GM18505 (cell line): ENCODE measurements around the gene UBE2R2.
"Not testable (repeated sequence)": the region's sequence is repeated elsewhere in the genome, so short reads cannot be mapped to it uniquely, and the experiment has no call there.

Experiments
- ATAC-seq: cut with Tn5 transposase; IDR thresholded peaks from one replicate; pipeline ENCODE4 v1.9.1; 2021; ENCODE audit not compliant: unreplicated experiment
- POLR2A ChIP-seq: IDR thresholded peaks from 4 replicates; pipeline ENCODE4 v1.6.1; 2011; ENCODE audit warnings: borderline replicate concordance; ENCODE audit not compliant: insufficient read depth, insufficient read length; ENCODE audit errors: extremely low read depth

The UBE2R2 gene

DNA sequence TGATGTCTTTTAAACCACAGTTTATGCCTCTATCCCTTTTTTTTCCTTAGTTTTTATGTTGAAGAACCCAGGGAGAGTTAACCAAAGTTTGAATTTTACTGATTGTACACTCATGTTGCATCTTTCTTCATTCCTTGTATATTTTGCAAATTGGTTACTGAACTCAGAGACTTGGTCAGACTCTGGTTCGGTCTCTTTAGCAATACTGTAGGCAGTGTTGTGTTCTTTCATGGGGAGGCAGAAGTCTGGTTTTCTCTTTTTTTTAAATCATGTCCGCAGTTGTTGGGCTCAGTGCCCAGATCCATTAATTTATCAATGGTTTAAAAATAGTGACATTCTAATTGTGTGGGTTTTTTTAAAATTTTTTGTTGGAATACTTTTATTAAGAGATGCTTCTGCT lies 23.4 kb downstream of the UBE2R2 start:
- TF ChIP-seq POLR2A = no peak
- no peak for ATAC-seq

- no peak for TF ChIP-seq POLR2A
- ATAC-seq = no peak
Measured at GRCh38 chr9:33843312-33843961, 26.5 kb downstream of the UBE2R2 start.

- TF ChIP-seq POLR2A = no peak
- no peak for ATAC-seq
Measured at GRCh38 chr9:33846231-33846630, 29.3 kb downstream of the UBE2R2 start.

DNA sequence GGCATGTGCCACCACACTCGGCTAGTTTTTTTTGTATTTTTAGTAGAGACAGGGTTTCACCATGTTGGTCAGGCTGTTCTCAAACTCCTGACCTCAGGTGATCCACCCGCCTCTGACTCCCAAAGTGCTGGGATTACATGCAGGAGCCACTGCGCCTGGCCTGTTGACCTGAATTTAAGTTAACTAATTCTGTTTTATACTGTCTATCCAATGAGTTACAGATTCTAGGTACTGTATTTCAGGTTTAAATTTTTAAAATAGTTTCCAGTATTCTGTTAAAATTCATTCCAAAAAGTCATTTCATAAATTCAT lies 30.9 kb downstream of the UBE2R2 start:
- not testable (repeated sequence) for ATAC-seq

- TF ChIP-seq POLR2A = no peak
- no peak for ATAC-seq
Measured at GRCh38 chr9:33850267-33850629, 33.3 kb downstream of the UBE2R2 start.

- TF ChIP-seq POLR2A = no peak
- no peak for ATAC-seq
Measured at GRCh38 chr9:33850677-33851076, 33.7 kb downstream of the UBE2R2 start.

GRCh38 chr9:33851301-33851700 lies 34.3 kb downstream of the UBE2R2 start:
- TF ChIP-seq POLR2A = no peak
- ATAC-seq = no peak

- no peak for TF ChIP-seq POLR2A
- ATAC-seq = no peak
Measured at GRCh38 chr9:33852216-33852826, 35.4 kb downstream of the UBE2R2 start.

DNA sequence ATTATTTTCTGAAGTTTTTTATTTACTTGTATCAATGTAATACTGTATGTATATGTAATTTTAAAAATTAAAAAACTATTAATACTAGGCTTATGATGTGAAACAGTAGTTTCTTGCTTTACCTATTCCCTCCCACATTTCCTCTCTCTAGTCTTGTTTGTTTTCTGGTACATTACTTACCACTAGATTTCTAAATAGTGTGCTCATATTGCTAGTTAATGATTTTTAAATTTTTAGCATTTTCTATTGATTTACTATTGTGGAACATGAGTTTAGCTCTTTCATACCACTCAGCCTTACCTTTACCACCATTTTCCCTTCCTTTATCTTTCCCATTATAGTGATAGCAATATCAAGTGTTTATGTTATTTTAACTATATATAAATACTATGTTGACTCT lies 39.3 kb downstream of the UBE2R2 start:
- ATAC-seq = no peak
- no peak for TF ChIP-seq POLR2A

DNA sequence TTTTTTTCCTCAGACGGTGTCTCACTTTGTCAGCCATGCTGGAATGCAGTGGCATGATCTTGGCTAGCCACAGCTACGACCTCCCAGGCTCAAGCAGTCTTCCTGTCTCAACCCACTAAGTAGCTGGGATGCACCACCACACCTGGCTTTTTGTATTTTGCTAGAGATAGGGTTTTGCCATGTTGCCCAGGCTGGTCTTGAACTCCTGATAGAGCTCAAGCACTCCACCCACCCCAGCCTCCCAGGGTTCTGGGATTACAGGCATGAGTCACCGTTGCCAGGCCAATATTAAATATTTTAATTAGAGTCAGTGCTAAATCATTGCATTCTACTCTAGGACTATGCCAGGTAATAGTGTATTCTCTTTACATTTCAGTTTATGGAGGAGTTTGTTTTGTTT lies 41.5 kb downstream of the UBE2R2 start:
- TF ChIP-seq POLR2A = no peak
- no peak for ATAC-seq

DNA sequence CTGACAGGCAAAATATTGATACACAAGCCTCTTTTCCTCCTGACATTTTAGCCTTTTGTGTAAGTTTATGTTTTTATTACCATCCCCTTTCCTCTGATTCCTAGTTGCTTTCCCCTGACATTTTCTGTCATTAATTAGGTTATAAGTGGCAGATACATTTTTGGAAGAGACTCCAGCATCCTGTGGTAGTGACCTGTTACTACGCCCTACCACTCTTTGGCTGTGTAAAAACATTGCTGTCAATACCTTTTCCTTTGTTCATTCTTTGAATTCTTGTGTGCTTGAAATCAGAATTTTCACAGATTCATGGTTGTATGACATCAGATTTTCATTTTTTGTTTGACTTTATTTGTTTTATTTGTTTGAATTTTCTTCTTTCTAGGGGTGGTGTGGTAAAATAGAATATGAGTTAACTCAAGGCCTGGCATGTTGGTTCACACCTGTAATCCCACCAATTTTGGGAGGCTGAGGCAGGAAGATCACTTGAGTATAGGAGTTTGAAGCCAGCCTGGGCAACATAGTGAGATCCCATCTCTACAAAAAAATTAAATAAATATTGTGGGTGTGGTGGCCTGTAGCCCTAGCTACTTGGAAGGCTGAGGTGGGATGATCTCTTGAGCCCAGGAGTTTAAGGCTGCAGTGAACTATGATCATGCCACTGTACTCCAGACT lies 43.4 kb downstream of the UBE2R2 start:
- TF ChIP-seq POLR2A = no peak
- no peak for ATAC-seq

GRCh38 chr9:33861917-33862453 lies 45.0 kb downstream of the UBE2R2 start:
- no peak for ATAC-seq
- TF ChIP-seq POLR2A = no peak

DNA sequence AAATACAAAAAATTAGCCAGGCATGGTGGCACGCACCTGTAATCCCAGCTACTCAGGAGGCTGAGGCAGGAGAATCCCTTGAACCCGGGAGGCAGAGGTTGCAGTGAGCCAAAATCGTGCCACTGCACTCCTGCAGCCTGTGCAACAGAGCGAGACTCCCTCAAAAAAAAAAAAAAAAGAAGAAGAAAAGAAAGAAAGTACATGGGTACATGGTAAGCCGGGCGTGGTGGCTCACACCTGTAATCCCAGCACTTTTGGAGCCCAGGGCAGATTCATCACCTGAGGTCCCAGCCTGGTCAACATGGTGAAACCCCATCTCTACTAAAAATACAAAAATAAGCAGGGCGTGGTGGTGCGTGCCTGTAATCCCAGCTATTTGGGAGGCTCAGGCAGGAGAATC lies 46.1 kb downstream of the UBE2R2 start:
- not testable (repeated sequence) for ATAC-seq

DNA sequence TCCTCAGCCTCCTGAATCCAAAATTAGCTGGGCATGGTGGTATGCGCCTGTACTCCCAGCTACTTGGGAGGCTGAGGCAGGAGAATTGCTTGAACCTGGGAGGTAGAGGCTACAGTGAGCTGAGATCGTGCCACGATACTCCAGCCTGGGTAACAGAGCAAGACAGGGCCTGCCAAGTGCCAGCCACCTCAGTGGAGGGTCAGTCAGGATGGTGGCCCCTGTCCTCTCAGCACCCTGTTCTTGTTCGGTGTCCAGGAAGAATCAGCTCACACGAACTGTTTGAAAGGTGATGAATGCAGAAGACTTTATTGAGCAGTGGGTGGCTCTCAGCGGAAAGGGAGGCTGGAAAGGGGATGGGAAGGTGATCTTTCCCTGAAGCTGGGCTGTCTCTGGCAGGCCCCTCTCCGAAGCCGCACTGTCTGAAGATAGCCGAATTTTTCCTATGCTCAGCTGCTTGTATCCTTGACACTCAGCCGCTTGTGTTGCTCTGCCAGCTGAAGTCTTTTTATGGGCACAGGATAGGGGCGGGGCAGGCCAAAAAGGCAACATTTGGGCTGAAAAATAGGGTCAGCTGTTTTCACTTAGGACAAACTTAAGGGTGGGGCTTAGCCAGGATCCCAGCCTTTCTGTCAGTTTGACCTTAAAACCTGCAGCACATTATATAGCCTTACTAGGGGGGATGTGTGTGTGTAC lies 50.9 kb downstream of the UBE2R2 start:
- no peak for TF ChIP-seq POLR2A
- no peak for ATAC-seq
